ENCODE results near the gene ABCB8.

Gene ABCB8

GRCh38 chr7:151059367-151060112, 31.3 kb downstream of the ABCB8 start, which contains the start of gene SLC4A2:
TSS of gene SLC4A2 (plus strand) at chr7:151059589. CDS start at chr7:151061988, 2,399 bp downstream.
- FAIRE-seq = no peak

GRCh38 chr7:151060113-151060415, 31.8 kb downstream of the ABCB8 start:
- FAIRE-seq = no peak

GRCh38 chr7:151060416-151061212, 32.4 kb downstream of the ABCB8 start:
- no peak for FAIRE-seq

GRCh38 chr7:151061213-151062110, 33.2 kb downstream of the ABCB8 start:
- no peak for FAIRE-seq

GRCh38 chr7:151062111-151062398, 33.8 kb downstream of the ABCB8 start:
- no peak for FAIRE-seq

GRCh38 chr7:151062399-151063211, 34.4 kb downstream of the ABCB8 start:
- FAIRE-seq = no peak

GRCh38 chr7:151063212-151063561, 34.9 kb downstream of the ABCB8 start:
- FAIRE-seq = no peak

- no peak for FAIRE-seq
Measured at GRCh38 chr7:151064454-151064853, 36.2 kb downstream of the ABCB8 start.

GRCh38 chr7:151064993-151065392, 36.7 kb downstream of the ABCB8 start:
- no peak for FAIRE-seq

GRCh38 chr7:151065516-151065915, 37.3 kb downstream of the ABCB8 start:
- no peak for FAIRE-seq

GRCh38 chr7:151066273-151066974, 38.2 kb downstream of the ABCB8 start:
- FAIRE-seq = no peak

GRCh38 chr7:151068069-151068773, 40.0 kb downstream of the ABCB8 start:
- no peak for FAIRE-seq

GRCh38 chr7:151069841-151070573, 41.8 kb downstream of the ABCB8 start:
- no peak for FAIRE-seq

- no peak for FAIRE-seq
Measured at GRCh38 chr7:151070574-151070960, 42.3 kb downstream of the ABCB8 start.

- no peak for FAIRE-seq
Measured at GRCh38 chr7:151071032-151071866, 43.0 kb downstream of the ABCB8 start.

GRCh38 chr7:151073990-151074389, 45.7 kb downstream of the ABCB8 start:
- FAIRE-seq = no peak

GRCh38 chr7:151074817-151075661, 46.8 kb downstream of the ABCB8 start:
- no peak for FAIRE-seq

- FAIRE-seq = no peak
Measured at GRCh38 chr7:151075662-151075971, 47.4 kb downstream of the ABCB8 start.

- no peak for FAIRE-seq
Measured at GRCh38 chr7:151075978-151076426, 47.8 kb downstream of the ABCB8 start.

All from TTC549 (cell line).